ENCODE data around the gene MSL1.

DNA sequence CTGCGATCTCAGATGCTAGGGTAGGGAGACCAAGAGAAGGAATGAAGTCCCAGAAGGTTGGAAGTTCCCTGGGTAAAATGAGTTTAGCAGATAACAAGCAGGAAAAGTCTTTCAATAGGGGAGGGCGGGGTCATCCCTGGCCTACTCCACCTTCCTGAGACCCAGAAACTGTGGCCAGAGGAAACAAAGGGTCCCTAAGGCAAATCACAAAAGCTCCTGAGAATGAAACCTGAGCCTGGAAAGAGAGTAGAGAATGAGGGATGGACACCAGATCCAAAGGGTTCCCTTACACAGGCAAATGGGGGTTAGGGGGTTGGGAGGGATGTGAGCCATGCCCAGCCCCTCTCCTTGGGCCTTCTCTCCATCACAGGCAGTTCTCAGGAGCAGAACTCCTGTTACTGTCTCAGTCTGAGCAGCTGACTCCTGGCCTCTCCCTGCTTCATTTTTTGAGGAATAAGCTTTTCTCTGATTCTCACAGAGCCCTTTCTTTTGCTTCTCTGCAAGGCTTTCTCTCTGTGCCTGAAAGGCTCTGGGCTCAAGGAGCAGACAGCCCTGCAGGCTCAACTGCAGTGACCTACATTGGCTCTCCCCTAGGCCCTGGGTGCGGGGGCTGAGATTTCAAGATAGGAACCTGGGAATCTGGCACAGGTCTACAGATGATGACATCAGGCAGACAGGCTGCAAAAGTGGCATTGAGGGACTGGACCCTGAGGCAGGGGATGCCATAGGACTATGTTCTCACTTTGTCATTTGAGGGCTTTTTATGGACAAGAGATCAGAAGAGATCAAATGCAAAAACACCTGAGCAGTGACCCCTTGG lies 11.5 kb upstream of the MSL1 start:
- TF ChIP-seq, protein P1, sequence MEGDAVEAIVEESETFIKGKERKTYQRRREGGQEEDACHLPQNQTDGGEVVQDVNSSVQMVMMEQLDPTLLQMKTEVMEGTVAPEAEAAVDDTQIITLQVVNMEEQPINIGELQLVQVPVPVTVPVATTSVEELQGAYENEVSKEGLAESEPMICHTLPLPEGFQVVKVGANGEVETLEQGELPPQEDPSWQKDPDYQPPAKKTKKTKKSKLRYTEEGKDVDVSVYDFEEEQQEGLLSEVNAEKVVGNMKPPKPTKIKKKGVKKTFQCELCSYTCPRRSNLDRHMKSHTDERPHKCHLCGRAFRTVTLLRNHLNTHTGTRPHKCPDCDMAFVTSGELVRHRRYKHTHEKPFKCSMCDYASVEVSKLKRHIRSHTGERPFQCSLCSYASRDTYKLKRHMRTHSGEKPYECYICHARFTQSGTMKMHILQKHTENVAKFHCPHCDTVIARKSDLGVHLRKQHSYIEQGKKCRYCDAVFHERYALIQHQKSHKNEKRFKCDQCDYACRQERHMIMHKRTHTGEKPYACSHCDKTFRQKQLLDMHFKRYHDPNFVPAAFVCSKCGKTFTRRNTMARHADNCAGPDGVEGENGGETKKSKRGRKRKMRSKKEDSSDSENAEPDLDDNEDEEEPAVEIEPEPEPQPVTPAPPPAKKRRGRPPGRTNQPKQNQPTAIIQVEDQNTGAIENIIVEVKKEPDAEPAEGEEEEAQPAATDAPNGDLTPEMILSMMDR (IDR thresholded peaks at IDR 0.05), result no peak
- TF ChIP-seq POLR2A (IDR thresholded peaks at IDR 0.05), result no peak

Data from Peyer's patch (tissue), 4 donors.